Effector memory CD4-positive, alpha-beta T cell (primary cell): Measurements from ENCODE around the gene ACADVL.
"Not testable (repeated sequence)": the region's sequence is repeated elsewhere in the genome, so short reads cannot be mapped to it uniquely, and the experiment has no call there.

Experiments used
- DNase-seq, 3 donors: peaks; one replicate each; pipeline ENCODE4 v3.0.0-alpha.2; 2020
- H3K27ac ChIP-seq: 2 replicates; pipeline ENCODE4 v1.7.0; 2013; ENCODE audit warnings: mild to moderate bottlenecking, low read length, moderate library complexity; ENCODE audit not compliant: insufficient read depth, poor library complexity, severe bottlenecking
- H3K27me3 ChIP-seq: replicated peaks from 2 replicates; pipeline ENCODE4 v1.7.0; 2013; ENCODE audit warnings: mild to moderate bottlenecking, low read length; ENCODE audit not compliant: insufficient read depth, control insufficient read depth, poor library complexity, severe bottlenecking
- H3K36me3 ChIP-seq: 2 replicates; pipeline ENCODE4 v1.7.0; 2013; ENCODE audit warnings: mild to moderate bottlenecking, low read length, moderate library complexity; ENCODE audit not compliant: control insufficient read depth, insufficient read depth
- H3K4me1 ChIP-seq: 2 replicates; pipeline ENCODE4 v1.7.0; 2013; ENCODE audit warnings: low read length, mild to moderate bottlenecking; ENCODE audit not compliant: control insufficient read depth, insufficient read depth, poor library complexity, severe bottlenecking
- H3K4me3 ChIP-seq: 2 replicates; pipeline ENCODE4 v1.7.0; 2013; ENCODE audit warnings: low read length, low read depth, mild to moderate bottlenecking; ENCODE audit not compliant: insufficient read depth, poor library complexity, severe bottlenecking
- H3K9me3 ChIP-seq: 2 replicates; pipeline ENCODE4 v1.7.0; 2013; ENCODE audit warnings: mild to moderate bottlenecking, low read length, moderate library complexity; ENCODE audit not compliant: control insufficient read depth

ACADVL gene

DNA sequence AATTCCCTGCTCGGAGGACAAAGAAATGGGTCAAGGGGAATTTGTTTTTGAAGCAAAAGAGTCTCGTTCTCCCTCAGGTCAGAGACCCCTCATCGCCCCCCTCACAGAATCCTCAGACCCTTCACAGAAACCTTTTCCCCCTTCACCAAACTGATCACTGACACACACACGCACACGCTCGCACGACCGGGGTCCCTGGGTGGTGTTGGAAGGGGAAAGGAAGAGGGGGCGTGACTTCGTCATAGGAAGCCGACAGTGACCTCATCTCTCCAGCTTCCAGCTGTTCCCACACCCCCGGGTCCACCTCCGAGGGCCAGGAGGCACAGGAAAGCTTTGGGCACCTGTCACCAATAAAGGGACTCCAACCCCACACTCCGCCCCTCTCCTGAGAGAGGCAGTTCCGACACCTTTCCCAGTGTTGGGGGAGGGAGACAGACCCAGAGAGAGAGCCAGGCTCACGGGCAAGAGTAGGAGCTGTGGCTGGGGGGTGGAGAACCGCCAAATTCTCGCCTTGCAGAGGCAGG, 41.7 kb upstream of the ACADVL start:
- no peak overlapping the region for H3K4me3 ChIP-seq
- no peak for DNase-seq
- no peak overlapping the region for H3K27ac ChIP-seq
- H3K9me3 ChIP-seq, result no peaks in the 10 kb centered on the region
- peaks cover 16% of the 10 kb centered on the region for H3K27me3 ChIP-seq
- no peaks in the 10 kb centered on the region for H3K36me3 ChIP-seq
- peaks cover 23% of the 10 kb centered on the region for H3K4me1 ChIP-seq

DNA sequence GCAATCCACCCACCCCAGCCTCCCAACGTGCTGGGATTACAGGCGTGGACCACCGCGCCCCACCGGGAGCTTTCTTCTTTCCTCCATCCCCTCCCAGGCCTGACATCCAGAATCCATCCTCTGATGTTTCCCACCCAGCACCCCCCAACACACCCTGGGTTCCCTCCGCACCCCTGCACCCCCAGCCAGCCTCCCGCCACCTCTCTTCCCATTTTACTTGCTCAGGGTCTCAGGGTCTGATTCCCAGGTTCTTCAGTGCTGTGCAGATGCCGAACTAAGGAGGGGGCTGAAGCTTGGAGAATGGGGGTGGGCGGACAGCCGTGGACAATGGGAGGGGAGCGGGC, 40.8 kb upstream of the ACADVL start:
- no peak overlapping the region for H3K4me3 ChIP-seq
- no peaks in the 10 kb centered on the region for H3K36me3 ChIP-seq
- DNase-seq, result no peak
- H3K27me3 ChIP-seq, result peaks cover 16% of the 10 kb centered on the region
- peaks cover 21% of the 10 kb centered on the region for H3K4me1 ChIP-seq
- H3K9me3 ChIP-seq, result no peaks in the 10 kb centered on the region
- no peak overlapping the region for H3K27ac ChIP-seq

DNA sequence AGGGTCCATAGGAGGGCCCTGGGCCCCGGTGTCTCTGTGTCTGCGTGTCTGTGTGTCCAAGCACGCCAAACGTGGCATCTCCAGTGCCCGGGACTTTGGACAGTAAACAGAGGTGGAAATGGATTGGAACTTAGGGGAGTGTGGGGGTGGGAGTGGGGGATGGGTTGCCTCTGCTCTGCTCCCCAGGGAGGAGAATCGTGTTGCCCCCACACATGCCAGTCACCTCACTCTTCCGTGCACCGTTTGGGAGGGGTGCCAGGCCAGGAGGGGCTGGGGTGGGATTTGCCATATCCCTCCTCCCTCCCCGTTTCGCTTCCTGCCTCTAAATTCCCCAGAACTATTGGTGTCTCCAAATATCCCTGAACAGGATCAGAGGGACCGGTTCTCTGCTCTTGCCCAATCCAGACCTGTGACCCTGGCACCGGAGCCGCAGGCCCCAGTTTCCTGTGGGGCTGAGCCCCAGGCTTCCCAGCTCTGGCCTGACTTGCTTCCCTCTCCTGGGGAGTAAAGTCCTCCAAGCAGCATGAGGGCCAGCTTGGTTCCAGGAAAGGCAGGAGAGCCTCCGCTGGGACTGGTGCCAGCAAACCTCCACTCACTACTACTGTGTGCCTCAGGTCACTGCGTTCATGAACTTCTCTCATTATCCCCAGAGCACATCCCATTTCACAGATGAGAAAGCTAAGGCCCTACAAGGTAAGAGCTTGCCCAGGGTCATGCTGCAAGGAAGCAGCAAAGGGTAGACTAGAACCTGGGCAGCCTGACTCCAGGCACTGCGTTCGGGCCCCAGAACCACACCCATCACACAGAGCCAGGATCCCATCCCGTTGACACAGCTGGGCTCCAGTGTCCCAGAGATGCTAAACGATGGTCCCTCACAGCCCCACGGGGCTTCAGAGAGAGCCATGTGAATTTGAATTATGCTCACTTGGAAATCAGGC, 40.2 kb upstream of the ACADVL start, which contains the start of gene ASGR1:
Gene ASGR1 (minus strand): TSS at position 54 of the 938 bp plus-strand sequence. CDS start 807 bp downstream, outside the sequence.
- Histone ChIP-seq H3K4me3 (no peak within 1 kb of the TSS), H3K36me3 (no peaks in the 10 kb centered on the region), H3K27me3 (peaks cover 16% of the 10 kb centered on the region), H3K27ac (no peak within 1 kb of the TSS), H3K9me3 (no peaks in the 10 kb centered on the region), H3K4me1 (peaks cover 14% of the 10 kb centered on the region)
- no peak for DNase-seq

DNA sequence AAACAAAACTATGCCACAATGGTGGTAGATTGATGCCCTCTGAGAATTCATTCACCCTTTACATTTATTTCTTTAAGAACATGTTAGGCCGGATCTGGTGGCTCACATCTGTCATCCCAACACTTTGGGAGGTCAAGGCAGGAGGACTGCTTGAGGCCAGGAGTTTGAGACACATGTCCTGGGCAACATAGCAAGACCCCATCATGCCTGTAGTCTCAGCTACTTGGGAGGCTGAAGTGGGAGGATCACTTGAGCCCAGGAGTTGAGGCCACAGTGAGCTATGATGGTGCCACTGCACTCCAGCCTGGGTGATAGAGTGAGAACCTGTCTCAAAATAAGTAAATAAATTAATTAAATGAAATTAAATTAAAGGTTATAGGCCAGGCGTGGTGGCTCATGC, 37.6 kb upstream of the ACADVL start:
- DNase-seq, H3K27ac ChIP-seq, H3K4me3 ChIP-seq, H3K9me3 ChIP-seq, H3K36me3 ChIP-seq, H3K4me1 ChIP-seq: not testable (repeated sequence)
- peaks cover 13% of the 10 kb centered on the region for H3K27me3 ChIP-seq

DNA sequence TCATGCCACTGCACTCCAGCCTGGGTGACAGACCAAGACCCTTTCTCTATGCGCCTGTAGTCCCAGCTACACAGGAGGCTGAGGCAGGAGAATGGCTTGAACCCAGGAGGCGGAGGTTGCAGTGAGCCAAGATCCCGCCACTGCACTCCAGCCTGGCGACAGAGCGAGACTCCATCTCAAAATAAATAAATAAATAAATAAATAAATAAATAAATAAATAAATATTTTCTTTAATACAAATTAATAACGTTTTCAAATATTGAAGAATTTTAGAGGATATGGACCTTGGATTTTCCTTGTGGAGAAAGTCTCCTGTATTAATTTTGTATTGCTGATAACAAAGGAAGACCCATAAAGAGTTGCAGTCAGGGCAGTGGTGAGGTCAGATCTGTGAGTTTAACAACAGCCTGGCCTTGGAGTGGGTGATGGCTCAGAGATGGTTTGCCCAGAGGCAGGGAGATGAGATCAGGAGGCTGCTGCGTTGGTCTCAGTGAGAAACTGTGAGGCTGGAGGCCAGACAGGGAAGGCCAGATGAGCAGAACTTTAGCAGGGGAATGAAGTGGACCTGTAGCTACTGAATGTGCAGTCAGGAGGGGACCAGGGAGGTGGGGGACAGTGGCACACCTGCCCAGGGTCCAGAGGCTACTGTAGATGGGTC, 36.2 kb upstream of the ACADVL start:
- H3K27ac ChIP-seq, result no peak overlapping the region
- H3K9me3 ChIP-seq, result no peaks in the 10 kb centered on the region
- no peaks in the 10 kb centered on the region for H3K4me1 ChIP-seq
- H3K4me3 ChIP-seq, result no peak overlapping the region
- DNase-seq, result no peak
- H3K27me3 ChIP-seq, result no peaks in the 10 kb centered on the region
- H3K36me3 ChIP-seq, result no peaks in the 10 kb centered on the region

DNA sequence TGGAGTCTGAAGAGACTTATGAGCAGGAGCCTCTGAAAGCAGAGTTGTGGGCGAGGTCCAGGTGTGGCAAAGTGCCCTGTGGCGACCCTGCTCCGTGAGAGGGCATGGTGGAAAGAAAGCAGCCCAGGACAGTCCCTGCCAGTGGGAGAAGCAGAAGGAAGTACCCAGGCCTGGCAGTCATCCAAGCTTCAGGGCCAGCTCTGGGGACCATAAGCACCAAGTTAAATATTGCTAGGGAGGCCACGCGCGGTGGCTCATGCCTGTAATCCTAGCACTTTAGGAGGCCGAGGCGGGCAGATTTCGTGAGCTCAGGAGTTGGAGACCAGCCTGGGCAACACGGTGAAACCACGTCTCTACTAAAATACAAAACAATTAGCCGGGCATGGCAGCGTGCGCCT, 35.6 kb upstream of the ACADVL start:
- no peak for DNase-seq
- Histone ChIP-seq H3K9me3 (no peaks in the 10 kb centered on the region), H3K27me3 (no peaks in the 10 kb centered on the region), H3K4me3 (no peak overlapping the region), H3K36me3 (no peaks in the 10 kb centered on the region), H3K27ac (no peak overlapping the region), H3K4me1 (no peaks in the 10 kb centered on the region)

DNA sequence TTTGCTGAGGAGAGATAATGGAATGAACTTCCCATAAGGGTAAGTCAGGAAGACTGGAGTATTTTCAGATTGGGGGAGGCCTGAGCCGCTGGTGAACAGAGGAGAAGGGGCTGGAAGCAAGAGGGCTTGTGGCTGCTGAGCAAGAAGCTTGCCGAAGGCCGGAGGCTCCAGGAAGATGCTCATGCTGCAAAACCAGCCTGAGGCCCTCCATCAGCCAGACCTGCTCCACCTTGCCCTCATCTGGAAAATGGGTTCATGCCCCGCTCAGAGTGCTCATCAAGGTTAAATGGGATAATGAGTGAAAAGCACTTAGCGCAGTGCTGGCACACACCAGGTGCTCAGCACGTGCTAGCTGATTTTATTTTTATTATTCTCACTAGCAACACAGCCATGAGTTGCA, 35.1 kb upstream of the ACADVL start:
- H3K4me3 ChIP-seq, result no peak overlapping the region
- H3K4me1 ChIP-seq, result no peaks in the 10 kb centered on the region
- H3K36me3 ChIP-seq, result no peaks in the 10 kb centered on the region
- H3K27ac ChIP-seq, result no peak overlapping the region
- no peaks in the 10 kb centered on the region for H3K9me3 ChIP-seq
- no peak for DNase-seq
- no peaks in the 10 kb centered on the region for H3K27me3 ChIP-seq

DNA sequence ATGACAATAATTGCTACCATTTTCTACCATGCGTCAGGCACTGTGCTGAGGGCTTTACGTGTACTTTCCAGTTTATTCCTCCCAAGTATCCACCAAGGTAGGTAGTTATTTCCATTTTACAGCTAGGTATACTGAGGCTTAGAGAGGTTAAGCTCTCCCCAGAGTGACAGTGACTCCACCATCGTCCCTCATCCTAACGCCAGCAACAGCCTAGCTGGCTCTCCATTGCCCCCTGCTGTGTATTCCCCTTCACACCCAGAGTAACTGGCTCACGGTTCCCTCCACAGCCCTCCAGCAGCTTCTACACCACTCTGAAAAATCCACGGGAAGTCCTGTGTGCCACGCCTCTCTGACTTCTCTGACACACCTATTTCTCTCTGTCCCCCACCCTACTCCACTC, 33.5 kb upstream of the ACADVL start:
- no peak for DNase-seq
- Histone ChIP-seq H3K27ac (no peak overlapping the region), H3K9me3 (no peaks in the 10 kb centered on the region), H3K4me3 (no peak overlapping the region), H3K27me3 (no peaks in the 10 kb centered on the region), H3K36me3 (no peaks in the 10 kb centered on the region), H3K4me1 (no peaks in the 10 kb centered on the region)

DNA sequence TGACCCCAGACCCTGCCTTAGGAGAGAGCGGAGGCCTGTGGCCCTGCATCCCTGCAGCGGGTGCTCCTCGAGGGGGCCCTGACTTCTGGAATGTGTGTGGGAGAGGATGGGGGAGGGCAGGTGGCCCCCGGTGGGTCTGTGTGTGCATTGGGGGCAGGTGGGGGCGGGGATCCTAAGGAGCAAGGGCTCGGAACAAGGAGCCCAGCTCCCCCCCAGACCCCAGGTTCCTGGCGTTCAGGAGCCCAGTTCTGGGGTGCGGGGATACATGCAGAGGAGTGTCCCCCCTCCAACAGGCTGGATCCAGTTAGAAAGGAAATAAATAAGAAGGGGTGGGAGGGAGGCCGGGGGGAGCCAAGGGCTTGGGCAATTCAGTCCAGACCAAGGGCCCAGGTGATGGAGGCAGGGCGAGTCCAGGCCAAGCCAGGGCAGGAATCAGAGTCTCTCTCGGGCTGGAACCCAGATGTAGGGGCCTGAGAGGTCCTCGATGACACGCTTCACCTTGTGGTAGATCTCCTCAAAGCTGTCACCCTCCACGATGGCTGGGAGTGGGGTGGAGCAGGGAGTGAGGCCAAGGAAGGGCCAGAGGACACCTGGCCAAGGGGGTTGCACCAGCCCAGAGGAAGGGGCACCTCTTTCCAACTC, 29.3 kb upstream of the ACADVL start:
- no peaks in the 10 kb centered on the region for H3K36me3 ChIP-seq
- DNase-seq, result no peak
- H3K9me3 ChIP-seq, result no peaks in the 10 kb centered on the region
- no peak overlapping the region for H3K4me3 ChIP-seq
- no peak overlapping the region for H3K27ac ChIP-seq
- H3K4me1 ChIP-seq, result no peaks in the 10 kb centered on the region
- H3K27me3 ChIP-seq, result no peaks in the 10 kb centered on the region

DNA sequence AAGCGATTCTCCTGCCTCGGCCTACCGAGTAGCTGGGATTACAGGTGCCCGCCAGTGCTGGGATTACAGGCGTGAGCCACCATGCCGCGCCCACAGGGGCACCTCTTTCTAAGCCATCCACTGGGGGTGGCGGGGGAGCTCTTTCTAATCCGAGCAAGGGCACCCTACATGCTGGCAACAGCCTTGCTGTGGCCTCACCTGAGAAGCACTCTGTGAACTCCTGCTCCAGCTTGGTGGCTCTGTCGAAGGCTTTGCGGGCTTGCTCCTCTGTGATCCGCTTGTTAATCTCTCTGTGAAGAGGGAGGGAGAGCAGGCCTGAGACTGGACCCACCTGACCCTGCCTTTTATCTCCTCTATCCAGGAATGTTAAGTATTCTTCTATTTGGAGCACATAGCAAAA, 28.7 kb upstream of the ACADVL start:
- no peak for DNase-seq
- Histone ChIP-seq H3K27ac (no peak overlapping the region), H3K9me3 (no peaks in the 10 kb centered on the region), H3K4me3 (no peak overlapping the region), H3K4me1 (no peaks in the 10 kb centered on the region), H3K27me3 (no peaks in the 10 kb centered on the region), H3K36me3 (no peaks in the 10 kb centered on the region)
